Bronchial epithelial cell (primary cell): ENCODE results near the gene CSF1. TPM values are rescaled to one million over a fixed set of nuclear protein-coding genes. Genes with fewer than 3 reads are reported as not detected.

Experiments used
- DNase-seq: peaks from one replicate; pipeline ENCODE4 v3.0.0-alpha.2; 2010; ENCODE audit warnings: low read depth
- FAIRE-seq: peaks from 2 replicates; lab custom pipeline; 2011; peaks lifted over from hg19 to GRCh38; lab: Jason Lieb, UNC
- H3K27me3 ChIP-seq: 2 replicates; pipeline ENCODE4 v1.5.1; 2011; ENCODE audit warnings: low read length; ENCODE audit not compliant: control insufficient read depth, insufficient read depth
- H3K36me3 ChIP-seq: 2 replicates; pipeline ENCODE4 v1.5.1; 2011; ENCODE audit warnings: low read length; ENCODE audit not compliant: control insufficient read depth, insufficient read depth
- H3K4me3 ChIP-seq: 2 replicates; pipeline ENCODE4 v1.5.1; 2011; ENCODE audit warnings: mild to moderate bottlenecking, low read depth, low read length, control low read depth
- total RNA-seq: library from RNA; depleted of rRNA; stranded (reverse); fragments of >200 nt; gene quantifications from 2 replicates; pipeline ENCODE4 v1.2.1, GENCODE V29; 2014
- TF ChIP-seq, protein P1 (sequence below): IDR thresholded peaks from 2 replicates; pipeline ENCODE4 v1.5.1; 2011; ENCODE audit warnings: mild to moderate bottlenecking, moderate library complexity, low read length, control low read depth, inconsistent platforms; ENCODE audit not compliant: insufficient read depth, severe bottlenecking

The CSF1 gene
- total RNA-seq, 1 donor from 2014 or later, result 1.1 TPM

DNA sequence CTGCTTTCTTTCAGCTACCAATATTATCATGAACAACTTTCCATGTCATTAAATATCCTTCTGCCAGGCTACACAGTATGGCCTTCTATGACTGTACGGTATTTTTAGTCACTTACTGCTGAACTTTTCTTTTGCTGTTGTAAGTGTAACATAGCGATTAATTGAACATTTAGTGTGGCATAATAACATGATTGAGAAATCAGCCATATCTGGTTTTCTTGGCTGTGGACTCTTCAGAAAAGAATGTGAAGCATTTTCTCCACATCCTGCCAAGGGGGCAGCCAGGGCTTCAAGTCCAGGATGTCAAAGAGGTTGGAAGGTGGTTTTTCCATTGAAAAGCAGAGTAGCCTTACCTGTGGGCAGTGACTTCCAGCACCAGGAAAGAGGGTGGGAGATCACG lies 65.1 kb downstream of the CSF1 start:
- Histone ChIP-seq H3K27me3 (no peaks in the 10 kb centered on the region), H3K4me3 (no peak overlapping the region), H3K36me3 (no peaks in the 10 kb centered on the region)
- DNase-seq, result peak; percentile 87
- FAIRE-seq, result no peak
- TF ChIP-seq, protein P1, sequence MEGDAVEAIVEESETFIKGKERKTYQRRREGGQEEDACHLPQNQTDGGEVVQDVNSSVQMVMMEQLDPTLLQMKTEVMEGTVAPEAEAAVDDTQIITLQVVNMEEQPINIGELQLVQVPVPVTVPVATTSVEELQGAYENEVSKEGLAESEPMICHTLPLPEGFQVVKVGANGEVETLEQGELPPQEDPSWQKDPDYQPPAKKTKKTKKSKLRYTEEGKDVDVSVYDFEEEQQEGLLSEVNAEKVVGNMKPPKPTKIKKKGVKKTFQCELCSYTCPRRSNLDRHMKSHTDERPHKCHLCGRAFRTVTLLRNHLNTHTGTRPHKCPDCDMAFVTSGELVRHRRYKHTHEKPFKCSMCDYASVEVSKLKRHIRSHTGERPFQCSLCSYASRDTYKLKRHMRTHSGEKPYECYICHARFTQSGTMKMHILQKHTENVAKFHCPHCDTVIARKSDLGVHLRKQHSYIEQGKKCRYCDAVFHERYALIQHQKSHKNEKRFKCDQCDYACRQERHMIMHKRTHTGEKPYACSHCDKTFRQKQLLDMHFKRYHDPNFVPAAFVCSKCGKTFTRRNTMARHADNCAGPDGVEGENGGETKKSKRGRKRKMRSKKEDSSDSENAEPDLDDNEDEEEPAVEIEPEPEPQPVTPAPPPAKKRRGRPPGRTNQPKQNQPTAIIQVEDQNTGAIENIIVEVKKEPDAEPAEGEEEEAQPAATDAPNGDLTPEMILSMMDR, result no peak

- H3K27me3 ChIP-seq, result no peaks in the 10 kb centered on the region
- no peaks in the 10 kb centered on the region for H3K36me3 ChIP-seq
- FAIRE-seq, result no peak
- no peak for DNase-seq
- TF ChIP-seq, protein P1, result no peak
- H3K4me3 ChIP-seq, result no peak overlapping the region
These were observed 66.1 kb downstream of the CSF1 start for GRCh38 chr1:109976762-109977161.

GRCh38 chr1:109977225-109977624 lies 66.6 kb downstream of the CSF1 start:
- H3K36me3 ChIP-seq, result no peaks in the 10 kb centered on the region
- FAIRE-seq (no peak), DNase-seq (no peak)
- TF ChIP-seq, protein P1, result no peak
- H3K27me3 ChIP-seq, result no peaks in the 10 kb centered on the region
- no peak overlapping the region for H3K4me3 ChIP-seq

GRCh38 chr1:109977657-109978378 lies 67.2 kb downstream of the CSF1 start:
- DNase-seq (no peak), FAIRE-seq (no peak)
- H3K36me3 ChIP-seq, result no peaks in the 10 kb centered on the region
- TF ChIP-seq, protein P1, result no peak
- no peak overlapping the region for H3K4me3 ChIP-seq
- no peaks in the 10 kb centered on the region for H3K27me3 ChIP-seq

GRCh38 chr1:109978761-109979488 lies 68.3 kb downstream of the CSF1 start:
- Histone ChIP-seq H3K27me3 (no peaks in the 10 kb centered on the region), H3K36me3 (no peaks in the 10 kb centered on the region), H3K4me3 (no peak overlapping the region)
- FAIRE-seq (no peak), DNase-seq (no peak)
- TF ChIP-seq, protein P1, result no peak
